A673 (cell line): ENCODE measurements around the gene ASTN2. TPM values are rescaled to one million over a fixed set of nuclear protein-coding genes. Genes with fewer than 3 reads are reported as not detected.

Experiments used
- BruUV-seq: library from RNA; stranded (reverse); fragments of 400-500 nt; replicated peaks from 2 replicates; lab custom pipeline; 2021; lab: Mats Ljungman, UMichigan
- CTCF ChIA-PET: fragments of 300-600 bp; sonication (Branson Sonifier 250); formaldehyde crosslinking; loops from one replicate; lab custom pipeline; 2022; ENCODE audit warnings: antibody characterized with exemption; lab: Charles Lee
- POLR2A ChIA-PET: fragments of 300-600 bp; sonication (Branson Sonifier 250); formaldehyde crosslinking; loops from one replicate; lab custom pipeline; 2022; ENCODE audit warnings: antibody characterized with exemption; ENCODE audit not compliant: low non-redundant PET; lab: Charles Lee
- DNase-seq: peaks from one replicate; pipeline ENCODE4 v3.0.0-alpha.2; 2015; ENCODE audit warnings: low spot score
- H3K27ac ChIP-seq: fragments of 200-600 bp; sonication (generic); 2 replicates; pipeline ENCODE4 v1.5.1; 2016; ENCODE audit warnings: mixed run types, low read depth, mild to moderate bottlenecking, mixed read lengths, antibody characterized with exemption, low read length; ENCODE audit not compliant: poor library complexity, severe bottlenecking
- H3K27me3 ChIP-seq: fragments of 200-600 bp; sonication (generic); replicated peaks from 2 replicates; pipeline ENCODE4 v1.6.1; 2017; ENCODE audit warnings: mixed run types, low read depth, mild to moderate bottlenecking, mixed read lengths, antibody characterized with exemption, low read length; ENCODE audit not compliant: insufficient read depth, poor library complexity
- H3K36me3 ChIP-seq: fragments of 200-600 bp; sonication (generic); 2 replicates; pipeline ENCODE4 v1.6.1; 2016; ENCODE audit warnings: mixed run types, mild to moderate bottlenecking, mixed read lengths, antibody characterized with exemption, low read length; ENCODE audit not compliant: insufficient read depth, poor library complexity, severe bottlenecking
- H3K4me1 ChIP-seq: fragments of 200-600 bp; sonication (generic); 2 replicates; pipeline ENCODE4 v1.6.1; 2017; ENCODE audit warnings: mixed run types, mild to moderate bottlenecking, mixed read lengths, antibody characterized with exemption, low read length; ENCODE audit not compliant: insufficient read depth, poor library complexity, severe bottlenecking
- H3K4me3 ChIP-seq: fragments of 200-600 bp; sonication (generic); 2 replicates; pipeline ENCODE4 v1.5.1; 2016; ENCODE audit warnings: low read depth, mixed run types, mild to moderate bottlenecking, mixed read lengths, low read length; ENCODE audit not compliant: poor library complexity, severe bottlenecking
- H3K9me3 ChIP-seq: fragments of 200-600 bp; sonication (generic); 2 replicates; pipeline ENCODE4 v1.6.1; 2016; ENCODE audit warnings: mixed run types, low read depth, mild to moderate bottlenecking, mixed read lengths, antibody characterized with exemption, low read length; ENCODE audit not compliant: poor library complexity, severe bottlenecking
- CTCF ChIP-seq: fragments of 300-800, 200-600 bp; sonication (generic); conservative IDR thresholded peaks from 2 replicates; pipeline ENCODE4 v1.5.1; 2017; ENCODE audit warnings: low read depth, mild to moderate bottlenecking, antibody characterized with exemption, low read length, moderate library complexity, mixed read lengths
- EZH2 ChIP-seq: fragments of 200-600 bp; sonication (generic); IDR thresholded peaks from 2 replicates; pipeline ENCODE4 v1.6.1; 2017; ENCODE audit warnings: borderline replicate concordance, low read depth, mild to moderate bottlenecking, mixed read lengths, antibody characterized with exemption, low read length; ENCODE audit not compliant: poor library complexity, severe bottlenecking
- intact Hi-C: fragments of 100-400 bp; cut with micrococcal nuclease; formaldehyde crosslinking; loops from one replicate; pipeline ENCODE4 v1.10.0; 2022; ENCODE audit not compliant: unreplicated experiment
- total RNA-seq: library from RNA; stranded (reverse); gene quantifications from 2 replicates; pipeline ENCODE4 v1.2.3, GENCODE V29; 2021

ASTN2 gene
- total RNA-seq, 1 experiment from 2014 or later, result 3.4 TPM

GRCh38 chr9:117460743-117461142 is 45.9 kb upstream of the ASTN2 start:
- Histone ChIP-seq H3K27me3 (no peaks in the 10 kb centered on the region), H3K9me3 (no peaks in the 10 kb centered on the region), H3K36me3 (no peaks in the 10 kb centered on the region), H3K4me3 (no peak overlapping the region), H3K27ac (no peak overlapping the region), H3K4me1 (no peaks in the 10 kb centered on the region)
- no TSS peak for BruUV-seq
- TF ChIP-seq EZH2, result no peak
- TF ChIP-seq CTCF, result no peak
- POLR2A ChIA-PET, result no interaction called here
- CTCF ChIA-PET, result no interaction called here
- no peak for DNase-seq
- intact Hi-C loops, result no loop called here

- no peak overlapping the region for H3K27ac ChIP-seq
- H3K4me1 ChIP-seq, result no peaks in the 10 kb centered on the region
- no peak overlapping the region for H3K4me3 ChIP-seq
- intact Hi-C loops, result no loop called here
- no peak for DNase-seq
- H3K27me3 ChIP-seq, result no peaks in the 10 kb centered on the region
- H3K36me3 ChIP-seq, result no peaks in the 10 kb centered on the region
- no TSS peak for BruUV-seq
- CTCF ChIA-PET, result no interaction called here
- no peak for TF ChIP-seq CTCF
- no peak for TF ChIP-seq EZH2
- POLR2A ChIA-PET, result no interaction called here
- no peaks in the 10 kb centered on the region for H3K9me3 ChIP-seq
Observed at GRCh38 chr9:117459913-117460312, 45.1 kb upstream of the ASTN2 start.

GRCh38 chr9:117458066-117458465 is 43.2 kb upstream of the ASTN2 start:
- BruUV-seq, result no TSS peak
- no peaks in the 10 kb centered on the region for H3K9me3 ChIP-seq
- intact Hi-C loops, result no loop called here
- H3K27ac ChIP-seq, result no peak overlapping the region
- no peak for DNase-seq
- H3K4me3 ChIP-seq, result no peak overlapping the region
- no peaks in the 10 kb centered on the region for H3K36me3 ChIP-seq
- no peak for TF ChIP-seq EZH2
- TF ChIP-seq CTCF, result no peak
- ChIA-PET POLR2A (no interaction called here), CTCF (no interaction called here)
- H3K27me3 ChIP-seq, result peaks cover 2% of the 10 kb centered on the region
- no peaks in the 10 kb centered on the region for H3K4me1 ChIP-seq
